Adrenal gland (tissue), 5 donors: ENCODE results near the gene APLF.
"Not testable (repeated sequence)": the region's sequence is repeated elsewhere in the genome, so short reads cannot be mapped to it uniquely, and the experiment has no call there.

Source experiments
- CTCF ChIP-seq, 6 experiments: fragments of 450-650 bp in 4 of 6; fragments of 200-600 bp in 2 of 6; sonication (generic) in 1 of 6; IDR thresholded peaks; 1 replicate in 5 of 6; 2 replicates in 1 of 6; pipeline versions ENCODE4 v1.5.1 to v1.8.0; 2016 to 2021; ENCODE audit warnings: antibody characterized with exemption in 6 of 6, mild to moderate bottlenecking in 2 of 6, moderate library complexity in 1 of 6
- POLR2A ChIP-seq, 2 donors: fragments of 450-650 bp; IDR thresholded peaks; one replicate each; pipeline ENCODE4 v1.6.1; 2017; ENCODE audit warnings: antibody characterized with exemption in 2 of 2, mild to moderate bottlenecking in 2 of 2, moderate library complexity in 1 of 2
- donor health status: DM: no; HTN: no; CAD: no.

DNA sequence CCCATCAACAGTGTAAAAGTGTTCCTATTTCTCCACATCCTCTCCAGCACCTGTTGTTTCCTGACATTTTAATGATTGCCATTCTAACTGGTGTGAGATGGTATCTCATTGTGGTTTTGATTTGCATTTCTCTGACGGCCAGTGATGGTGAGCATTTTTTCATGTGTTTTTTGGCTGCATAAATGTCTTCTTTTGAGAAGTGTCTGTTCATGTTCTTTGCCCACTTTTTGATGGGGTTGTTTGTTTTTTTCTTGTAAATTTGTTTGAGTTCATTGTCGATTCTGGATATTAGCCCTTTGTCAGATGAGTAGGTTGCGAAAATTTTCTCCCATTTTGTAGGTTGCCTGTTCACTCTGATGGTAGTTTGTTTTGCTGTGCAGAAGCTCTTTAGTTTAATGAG, 21.0 kb upstream of the APLF start:
- not testable (repeated sequence) for TF ChIP-seq CTCF, POLR2A (IDR thresholded peaks at IDR 0.05)
